Vagina (tissue), 2 donors: ENCODE measurements around the gene RNF213.

Source experiments
- POLR2A ChIP-seq, 2 donors: fragments of 450-650 bp; IDR thresholded peaks; one replicate each; pipeline ENCODE4 v1.6.1; 2017; ENCODE audit warnings: antibody characterized with exemption in 2 of 2, mild to moderate bottlenecking in 2 of 2, moderate library complexity in 2 of 2
- POLR2AphosphoS5 ChIP-seq, 2 donors: sonication (generic); formaldehyde crosslinking; IDR thresholded peaks; one replicate each; pipeline ENCODE4 v1.9.0; 2017; ENCODE audit warnings: antibody characterized with exemption in 2 of 2, mild to moderate bottlenecking in 2 of 2, low read depth in 1 of 2; ENCODE audit not compliant: insufficient read depth in 1 of 2
- TF ChIP-seq, protein P1 (sequence below), 3 experiments: fragments of 450-650 bp in 2 of 3; fragments of 200-600 bp in 1 of 3; sonication (generic) in 1 of 3; IDR thresholded peaks; one replicate each; pipeline ENCODE4 v1.5.1; 2017 to 2019; ENCODE audit warnings: antibody characterized with exemption in 3 of 3, mild to moderate bottlenecking in 2 of 3, moderate library complexity in 2 of 3

DNA sequence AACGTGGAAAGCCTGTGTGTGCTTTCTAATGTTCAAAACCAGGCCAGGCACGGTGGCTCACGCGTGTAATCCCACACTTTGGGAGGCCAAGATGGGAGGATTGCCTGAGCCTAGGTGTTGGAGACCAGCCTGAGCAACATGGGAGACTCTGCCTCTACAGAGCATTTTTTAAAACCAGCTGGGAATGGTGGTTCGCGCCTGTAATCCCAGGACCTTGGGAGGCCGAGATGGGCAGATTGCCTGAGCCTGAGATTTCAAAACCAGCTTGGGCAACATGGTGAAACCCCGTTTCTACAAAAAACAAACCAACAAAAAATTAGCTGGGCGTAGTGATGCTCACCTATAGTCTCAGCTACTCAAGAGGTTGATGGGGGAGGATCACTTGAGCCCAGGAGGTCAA lies 26.4 kb downstream of the RNF213 start:
- TF ChIP-seq, protein P1, sequence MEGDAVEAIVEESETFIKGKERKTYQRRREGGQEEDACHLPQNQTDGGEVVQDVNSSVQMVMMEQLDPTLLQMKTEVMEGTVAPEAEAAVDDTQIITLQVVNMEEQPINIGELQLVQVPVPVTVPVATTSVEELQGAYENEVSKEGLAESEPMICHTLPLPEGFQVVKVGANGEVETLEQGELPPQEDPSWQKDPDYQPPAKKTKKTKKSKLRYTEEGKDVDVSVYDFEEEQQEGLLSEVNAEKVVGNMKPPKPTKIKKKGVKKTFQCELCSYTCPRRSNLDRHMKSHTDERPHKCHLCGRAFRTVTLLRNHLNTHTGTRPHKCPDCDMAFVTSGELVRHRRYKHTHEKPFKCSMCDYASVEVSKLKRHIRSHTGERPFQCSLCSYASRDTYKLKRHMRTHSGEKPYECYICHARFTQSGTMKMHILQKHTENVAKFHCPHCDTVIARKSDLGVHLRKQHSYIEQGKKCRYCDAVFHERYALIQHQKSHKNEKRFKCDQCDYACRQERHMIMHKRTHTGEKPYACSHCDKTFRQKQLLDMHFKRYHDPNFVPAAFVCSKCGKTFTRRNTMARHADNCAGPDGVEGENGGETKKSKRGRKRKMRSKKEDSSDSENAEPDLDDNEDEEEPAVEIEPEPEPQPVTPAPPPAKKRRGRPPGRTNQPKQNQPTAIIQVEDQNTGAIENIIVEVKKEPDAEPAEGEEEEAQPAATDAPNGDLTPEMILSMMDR (IDR thresholded peaks at IDR 0.05), result no peak
- TF ChIP-seq POLR2A (IDR thresholded peaks at IDR 0.05) (no peak), POLR2AphosphoS5 (IDR thresholded peaks at IDR 0.05; ENCODE audit: insufficient read depth in 1 of 2, low read depth in 1 of 2) (no peak)
